KMS-11 (cell line): ENCODE results near the gene CDKN3.
"Not testable (repeated sequence)": the region's sequence is repeated elsewhere in the genome, so short reads cannot be mapped to it uniquely, and the experiment has no call there.

Source experiments
- H2AFZ ChIP-seq: fragments of 200-600 bp; sonication (generic); 2 replicates; pipeline ENCODE4 v1.6.1; 2016; ENCODE audit warnings: antibody characterized with exemption, mixed run types, low read depth
- H3K27ac ChIP-seq: fragments of 200-600 bp; sonication (generic); 2 replicates; pipeline ENCODE4 v1.6.1; 2016; ENCODE audit warnings: mild to moderate bottlenecking, mixed run types
- H3K27me3 ChIP-seq: fragments of 200-600 bp; sonication (generic); 2 replicates; pipeline ENCODE4 v1.6.1; 2017; ENCODE audit warnings: mild to moderate bottlenecking, low read depth, mixed run types, moderate library complexity; ENCODE audit not compliant: insufficient read depth
- H3K36me3 ChIP-seq: fragments of 200-600 bp; sonication (generic); 2 replicates; pipeline ENCODE4 v1.6.1; 2017; ENCODE audit warnings: mild to moderate bottlenecking, mixed run types; ENCODE audit not compliant: insufficient read depth
- H3K4me1 ChIP-seq: fragments of 200-600 bp; sonication (generic); 2 replicates; pipeline ENCODE4 v1.6.1; 2016; ENCODE audit warnings: mild to moderate bottlenecking, low read depth, mixed run types; ENCODE audit not compliant: poor library complexity, severe bottlenecking
- H3K4me2 ChIP-seq: fragments of 200-600 bp; sonication (generic); 2 replicates; pipeline ENCODE4 v1.7.0; 2016; ENCODE audit warnings: mild to moderate bottlenecking, mixed run types
- H3K4me3 ChIP-seq: fragments of 200-600 bp; sonication (generic); IDR thresholded peaks from 2 replicates; pipeline ENCODE4 v1.6.1; 2017; ENCODE audit warnings: low read depth, low read length, mixed read lengths; ENCODE audit not compliant: insufficient read depth
- H3K79me2 ChIP-seq: fragments of 200-600 bp; sonication (generic); 2 replicates; pipeline ENCODE4 v1.6.1; 2016; ENCODE audit warnings: low read depth, mixed run types; ENCODE audit not compliant: insufficient read depth
- H3K9ac ChIP-seq: fragments of 200-600 bp; sonication (generic); 2 replicates; pipeline ENCODE4 v1.6.1; 2016; ENCODE audit warnings: mild to moderate bottlenecking, mixed run types
- H4K20me1 ChIP-seq: fragments of 200-600 bp; sonication (generic); 2 replicates; pipeline ENCODE4 v1.6.1; 2016; ENCODE audit warnings: mild to moderate bottlenecking, mixed run types; ENCODE audit not compliant: insufficient read depth
- CTCF ChIP-seq: fragments of 200-600 bp; sonication (generic); conservative IDR thresholded peaks from 2 replicates; pipeline ENCODE4 v1.6.1; 2017; ENCODE audit warnings: low read depth, mild to moderate bottlenecking, antibody characterized with exemption, low read length, moderate library complexity, mixed read lengths

The CDKN3 gene

GRCh38 chr14:54383835-54384234 is 13.0 kb upstream of the CDKN3 start:
- Histone ChIP-seq H3K27me3 (no peaks in the 10 kb centered on the region), H3K4me3 (no peak overlapping the region), H2AFZ (no peak overlapping the region), H3K4me2 (no peak overlapping the region), H4K20me1 (no peaks in the 10 kb centered on the region), H3K9ac (no peak overlapping the region), H3K4me1 (no peaks in the 10 kb centered on the region), H3K36me3 (no peaks in the 10 kb centered on the region), H3K27ac (no peak overlapping the region), H3K79me2 (no peaks in the 10 kb centered on the region)
- no peak for TF ChIP-seq CTCF

- no peaks in the 10 kb centered on the region for H3K36me3 ChIP-seq
- no peak overlapping the region for H3K4me2 ChIP-seq
- H3K27ac ChIP-seq, result no peak overlapping the region
- H3K27me3 ChIP-seq, result no peaks in the 10 kb centered on the region
- no peak for TF ChIP-seq CTCF
- no peaks in the 10 kb centered on the region for H4K20me1 ChIP-seq
- no peaks in the 10 kb centered on the region for H3K79me2 ChIP-seq
- no peak overlapping the region for H2AFZ ChIP-seq
- no peak overlapping the region for H3K9ac ChIP-seq
- no peaks in the 10 kb centered on the region for H3K4me1 ChIP-seq
- no peak overlapping the region for H3K4me3 ChIP-seq
Observed at GRCh38 chr14:54385556-54385955, 11.3 kb upstream of the CDKN3 start.

- no peak overlapping the region for H2AFZ ChIP-seq
- no peak for TF ChIP-seq CTCF
- no peaks in the 10 kb centered on the region for H3K79me2 ChIP-seq
- no peaks in the 10 kb centered on the region for H3K27me3 ChIP-seq
- no peak overlapping the region for H3K9ac ChIP-seq
- H3K4me1 ChIP-seq, result no peaks in the 10 kb centered on the region
- no peak overlapping the region for H3K27ac ChIP-seq
- H3K4me3 ChIP-seq, result no peak overlapping the region
- no peaks in the 10 kb centered on the region for H3K36me3 ChIP-seq
- H4K20me1 ChIP-seq, result no peaks in the 10 kb centered on the region
- no peak overlapping the region for H3K4me2 ChIP-seq
Observed at GRCh38 chr14:54387328-54387727, 9.5 kb upstream of the CDKN3 start.

DNA sequence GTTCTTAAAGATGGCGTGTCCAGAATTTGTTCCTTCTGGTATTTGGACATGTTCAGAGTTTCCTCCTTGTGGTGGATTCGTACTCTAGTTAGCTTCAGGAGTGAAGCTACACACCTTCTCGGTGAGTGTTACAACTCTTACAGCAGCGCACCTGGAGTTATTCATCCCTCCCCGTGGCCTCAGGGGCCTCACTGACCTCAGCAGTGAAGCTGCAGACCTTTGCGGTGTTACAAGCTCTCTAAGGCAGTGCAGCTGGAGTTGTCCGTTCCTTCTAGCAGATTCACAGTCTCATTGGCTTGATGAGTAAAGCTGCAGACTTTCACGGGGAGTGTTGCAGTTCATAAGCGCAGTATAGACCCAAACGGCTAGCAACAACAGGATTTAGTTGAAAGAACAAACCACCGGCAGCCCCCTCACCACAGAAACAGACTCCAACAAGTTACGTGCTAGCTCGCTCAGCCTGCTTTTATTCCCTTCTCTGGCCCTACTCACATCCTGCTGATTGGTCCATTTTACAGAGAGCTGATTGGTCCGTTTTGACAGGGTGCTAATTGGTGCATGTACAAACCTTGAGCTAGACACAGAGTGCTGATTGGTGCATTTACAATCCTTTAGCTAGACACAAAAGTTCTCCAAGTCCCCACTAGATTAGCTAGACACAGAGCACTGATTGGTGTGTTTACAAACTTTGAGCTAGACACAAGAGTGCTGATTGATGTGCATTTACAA is 4.5 kb upstream of the CDKN3 start:
- H3K4me2 ChIP-seq, result no peak overlapping the region
- H3K4me3 ChIP-seq, result no peak overlapping the region
- TF ChIP-seq CTCF, result no peak

DNA sequence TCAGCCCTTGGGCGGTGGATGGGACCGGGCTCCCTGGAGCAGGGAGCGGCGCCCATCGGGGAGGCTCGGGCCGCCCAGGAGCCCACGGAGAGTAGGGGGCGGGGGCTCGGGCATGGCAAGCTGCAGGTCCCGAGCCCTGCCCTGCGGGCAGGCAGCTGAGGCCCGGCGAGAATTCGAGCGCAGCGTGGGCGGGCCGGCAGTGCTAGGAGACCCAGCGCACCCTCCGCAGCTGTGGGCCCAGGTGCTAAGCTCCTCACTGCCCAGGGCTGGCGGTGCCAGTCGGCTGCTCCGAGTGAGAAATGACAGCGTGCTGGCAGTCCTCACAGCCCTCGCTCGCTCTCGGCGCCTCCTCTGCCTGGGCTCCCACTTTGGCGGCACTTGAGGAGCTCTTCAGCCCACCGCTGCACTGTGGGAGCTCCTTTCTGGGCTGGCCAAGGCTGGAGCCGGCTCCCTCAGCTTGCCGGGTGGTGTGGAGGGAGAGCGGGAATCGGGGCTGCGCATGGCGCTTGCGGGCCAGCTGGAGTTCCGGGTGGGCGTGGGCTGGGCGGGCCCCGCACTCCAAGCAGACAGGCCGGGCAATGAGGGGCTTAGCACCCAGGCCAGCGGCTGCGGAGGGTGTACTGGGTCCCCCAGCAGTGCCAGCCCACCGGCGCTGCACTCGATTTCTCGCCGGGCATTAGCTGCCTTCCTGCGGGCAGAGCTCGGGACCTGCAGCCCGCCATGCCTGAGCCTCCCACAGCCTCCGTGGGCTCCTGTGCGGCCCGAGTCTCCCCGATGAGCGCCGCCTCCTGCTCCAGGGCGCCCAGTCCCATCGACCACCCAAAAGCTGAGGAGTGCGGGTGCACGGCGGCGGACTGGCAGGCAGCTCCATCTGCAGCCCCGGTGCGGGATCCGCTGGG is 3.6 kb upstream of the CDKN3 start:
- H3K36me3 ChIP-seq, H3K4me1 ChIP-seq, H3K4me2 ChIP-seq, H3K4me3 ChIP-seq, H3K9ac ChIP-seq, H3K27me3 ChIP-seq, H3K27ac ChIP-seq, H4K20me1 ChIP-seq, H3K79me2 ChIP-seq, H2AFZ ChIP-seq: not testable (repeated sequence)

More for the DNA sequence above, 4.5 kb upstream of the CDKN3 start:
- Histone ChIP-seq H3K4me1 (no peaks in the 10 kb centered on the region), H4K20me1 (no peaks in the 10 kb centered on the region), H2AFZ (no peak overlapping the region), H3K27ac (no peak overlapping the region), H3K27me3 (no peaks in the 10 kb centered on the region), H3K9ac (no peak overlapping the region), H3K36me3 (no peaks in the 10 kb centered on the region), H3K79me2 (no peaks in the 10 kb centered on the region)
